GM21381 (cell line): ENCODE results near the gene CEMP1.

Experiments used
- ATAC-seq: cut with Tn5 transposase; IDR thresholded peaks from one replicate; pipeline ENCODE4 v1.9.1; 2021; ENCODE audit warnings: mild to moderate bottlenecking, moderate library complexity; ENCODE audit not compliant: unreplicated experiment

Gene CEMP1

GRCh38 chr16:2505695-2506094 is 25.5 kb downstream of the CEMP1 start:
- ATAC-seq, result no peak

DNA sequence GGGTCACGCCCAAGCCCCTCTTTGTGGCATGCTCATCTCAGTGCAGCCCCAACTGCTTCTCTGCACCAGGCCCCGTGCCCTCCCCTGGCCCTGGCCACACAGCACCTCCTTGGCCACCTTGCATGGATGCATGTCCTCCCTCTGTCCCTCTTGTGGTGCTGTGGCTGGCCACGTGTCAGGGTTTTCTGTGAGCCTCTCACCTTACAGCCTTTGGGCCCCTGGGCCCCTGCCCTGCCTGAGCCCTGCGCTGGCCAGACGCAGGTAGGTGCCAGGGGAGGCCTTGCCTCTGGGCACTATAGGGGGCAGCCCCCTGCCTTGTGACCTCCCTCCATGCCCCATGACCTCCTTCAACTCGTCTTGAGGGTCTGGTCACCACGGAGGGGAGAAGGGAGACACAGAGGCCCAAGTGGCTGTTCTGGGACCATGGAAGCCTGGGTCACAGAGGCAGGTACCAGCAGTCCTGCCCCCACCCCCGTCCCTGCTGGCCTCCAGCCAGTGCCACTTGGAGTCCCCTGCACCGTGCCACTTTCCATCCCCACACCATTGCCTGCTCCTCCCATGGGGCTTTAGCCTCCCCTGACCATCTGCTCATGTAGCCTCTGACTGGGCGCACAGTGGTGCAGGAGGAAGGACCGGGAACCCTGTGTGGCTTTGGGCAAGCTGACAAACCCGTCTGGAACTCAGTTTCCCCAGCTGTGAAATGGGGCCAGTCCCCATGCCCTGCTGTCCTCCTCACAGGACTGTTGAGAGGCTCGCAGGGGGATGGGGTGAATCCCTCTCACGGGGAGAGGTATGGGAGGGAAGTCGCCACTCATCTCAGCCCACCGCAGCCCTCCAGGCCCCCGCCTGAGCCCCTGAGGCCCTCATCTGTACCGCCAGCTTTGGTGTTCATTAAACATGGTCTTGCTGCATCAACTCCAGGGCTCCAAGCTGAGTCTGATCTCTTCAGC is 29.0 kb downstream of the CEMP1 start:
- no peak for ATAC-seq

- no peak for ATAC-seq
Observed at GRCh38 chr16:2500918-2501750, 30.1 kb downstream of the CEMP1 start.

GRCh38 chr16:2500430-2500917 is 30.7 kb downstream of the CEMP1 start:
- no peak for ATAC-seq

DNA sequence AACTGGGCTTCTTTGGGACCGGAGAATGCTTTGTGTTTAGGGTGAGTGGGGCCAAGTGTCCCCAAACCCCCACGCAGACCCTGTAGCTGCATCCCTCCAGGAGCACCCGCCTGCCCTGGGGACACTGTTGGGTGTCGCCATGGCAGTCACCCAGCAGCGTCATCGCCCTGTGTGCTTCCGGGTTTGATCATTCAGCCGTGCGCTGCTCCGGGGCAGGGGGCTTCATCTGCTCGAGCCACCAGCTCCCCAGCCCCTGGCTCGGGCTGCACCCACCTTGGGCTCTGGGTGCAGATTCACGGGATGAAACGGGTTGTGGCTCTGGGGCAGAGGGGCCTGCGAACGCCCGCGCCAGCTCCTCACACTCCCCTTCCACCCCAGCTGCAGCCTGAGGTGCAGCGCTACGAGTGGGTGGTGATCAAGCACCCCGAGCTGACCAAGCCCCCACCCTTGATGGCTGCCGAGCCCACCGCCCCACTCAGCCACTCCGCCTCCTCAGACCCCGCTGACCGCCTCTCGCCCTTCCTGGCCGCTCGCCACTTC is 31.2 kb downstream of the CEMP1 start:
- no peak for ATAC-seq

GRCh38 chr16:2499454-2499853 is 31.8 kb downstream of the CEMP1 start:
- no peak for ATAC-seq

GRCh38 chr16:2498531-2499253 is 32.5 kb downstream of the CEMP1 start:
- no peak for ATAC-seq

GRCh38 chr16:2497695-2498484 is 33.3 kb downstream of the CEMP1 start:
- ATAC-seq, result no peak

- no peak for ATAC-seq
Observed at GRCh38 chr16:2497116-2497630, 34.0 kb downstream of the CEMP1 start.

GRCh38 chr16:2496223-2497115 is 34.7 kb downstream of the CEMP1 start:
- no peak for ATAC-seq

DNA sequence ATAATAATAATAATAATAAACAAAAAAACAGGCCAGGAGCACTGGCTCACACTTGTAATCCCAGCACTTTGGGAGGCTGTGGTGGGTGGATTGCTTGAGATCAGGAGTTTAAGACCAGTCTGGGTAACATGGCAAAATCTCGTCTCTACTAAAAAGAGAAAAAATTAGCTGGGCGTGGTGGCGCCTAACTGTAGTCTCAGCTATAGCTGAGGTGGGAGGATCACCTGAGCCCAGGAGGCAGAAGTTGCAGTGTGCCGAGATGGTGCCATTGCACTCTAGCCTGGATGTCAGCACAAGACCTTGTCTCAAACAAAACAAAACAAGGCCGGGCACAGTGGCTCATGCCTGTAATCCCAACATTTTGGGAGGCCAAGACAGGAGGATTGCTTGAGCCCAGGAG is 36.2 kb downstream of the CEMP1 start:
- ATAC-seq, result no peak

DNA sequence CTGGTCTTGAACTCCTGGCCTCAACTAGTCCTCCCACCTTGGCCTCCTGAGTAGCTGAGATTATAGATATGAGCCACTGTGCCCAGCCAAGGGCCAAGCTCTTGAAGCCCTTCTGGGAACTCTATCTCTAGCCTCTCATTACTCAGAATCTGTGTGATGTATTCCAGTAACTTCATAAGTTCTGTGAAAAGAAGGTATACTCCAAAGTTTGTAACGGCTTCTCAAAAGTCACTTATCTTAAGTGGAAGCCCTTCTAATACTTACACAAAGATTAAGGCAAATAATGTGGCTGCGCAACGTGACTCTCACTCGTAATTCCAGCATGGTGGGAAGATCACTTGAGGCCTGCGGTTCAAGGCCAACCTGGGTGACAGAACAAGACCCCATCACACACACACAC is 36.6 kb downstream of the CEMP1 start:
- no peak for ATAC-seq

GRCh38 chr16:2493605-2494004 is 37.6 kb downstream of the CEMP1 start:
- ATAC-seq, result no peak

- no peak for ATAC-seq
Observed at GRCh38 chr16:2492292-2492691, 38.9 kb downstream of the CEMP1 start.

GRCh38 chr16:2490190-2491105 is 40.8 kb downstream of the CEMP1 start:
- no peak for ATAC-seq

- ATAC-seq, result no peak
Observed at GRCh38 chr16:2489581-2489980, 41.6 kb downstream of the CEMP1 start.

GRCh38 chr16:2487903-2488531 is 43.2 kb downstream of the CEMP1 start:
- ATAC-seq, result no peak
